ENCODE results near the gene SMIM44.
A peak's percentile ranks its signal among the peaks of the same experiment; 100 is the strongest.

The SMIM44 gene

GRCh38 chr19:3478409-3479176 lies 4.6 kb downstream of the SMIM44 start:
- H3K36me3 ChIP-seq: peaks cover 0 to 26% (median 10%) of the 10 kb centered on the region in 11 experiments; a peak in 9 of 22 replicates
- H3K9ac ChIP-seq: peak overlapping the region in 9 of 11 experiments; percentile 48 to 80 (median 75); a peak in 17 of 22 replicates
- H3K4me2 ChIP-seq: peak overlapping the region; percentile 59 to 96 (median 79)
- 0 out of 22 replicates have a peak, but pooled peaks cover 0 to 5% (median 0%) of the 10 kb centered on the region in 11 experiments for H3K9me3 ChIP-seq (replicated peaks in 1 of 11)
- H4K20me1 ChIP-seq: peaks cover 0 to 9% (median 0%) of the 10 kb centered on the region in 11 experiments; a peak in 3 of 22 replicates
- H3K27me3 ChIP-seq: peaks cover 0 to 9% (median 0%) of the 10 kb centered on the region in 11 experiments; a peak in 2 of 22 replicates
- H3K4me1 ChIP-seq: peaks cover 14 to 47% (median 40%) of the 10 kb centered on the region in 10 experiments; a peak in 18 of 20 replicates
- peak overlapping the region in 9 of 10 experiments; percentile 29 to 66 (median 56); a peak in 17 of 20 replicates for H3K4me3 ChIP-seq
- no peak for TF ChIP-seq Cebpa-rat (IDR thresholded peaks at IDR 0.05)
- H3K27ac ChIP-seq: peak overlapping the region in 9 of 11 experiments; percentile 53 to 88 (median 84); a peak in 18 of 22 replicates

- Histone ChIP-seq H3K4me3 (peak overlapping the region in 7 of 10 experiments; percentile 43 to 66 (median 53); a peak in 14 of 20 replicates), H3K9me3 (replicated peaks in 1 of 11) (0 out of 22 replicates have a peak, but pooled peaks cover 0 to 5% (median 0%) of the 10 kb centered on the region in 11 experiments), H3K9ac (peak overlapping the region in 8 of 11 experiments; percentile 70 to 80 (median 76); a peak in 17 of 22 replicates), H3K36me3 (peaks cover 0 to 26% (median 10%) of the 10 kb centered on the region in 11 experiments; a peak in 9 of 22 replicates), H4K20me1 (peaks cover 0 to 10% (median 0%) of the 10 kb centered on the region in 11 experiments; a peak in 4 of 22 replicates), H3K27me3 (peaks cover 0 to 9% (median 0%) of the 10 kb centered on the region in 11 experiments; a peak in 2 of 22 replicates), H3K27ac (peak overlapping the region in 9 of 11 experiments; percentile 12 to 88 (median 84); a peak in 18 of 22 replicates), H3K4me1 (peaks cover 14 to 48% (median 40%) of the 10 kb centered on the region in 10 experiments; a peak in 18 of 20 replicates), H3K4me2 (peak overlapping the region in 10 of 11 experiments; percentile 59 to 96 (median 83); a peak in 19 of 22 replicates)
- no peak for TF ChIP-seq Cebpa-rat (IDR thresholded peaks at IDR 0.05)
Measured at GRCh38 chr19:3477951-3478350, 5.3 kb downstream of the SMIM44 start.

- peaks cover 0 to 9% (median 0%) of the 10 kb centered on the region in 11 experiments; a peak in 2 of 22 replicates for H3K27me3 ChIP-seq
- H3K27ac ChIP-seq: peak overlapping the region in 8 of 11 experiments; percentile 78 to 88 (median 85); a peak in 14 of 22 replicates
- H3K4me3 ChIP-seq: peak overlapping the region in 4 of 10 experiments; percentile 43 to 62 (median 50); a peak in 3 of 20 replicates
- no peak for TF ChIP-seq Cebpa-rat (IDR thresholded peaks at IDR 0.05)
- peaks cover 14 to 48% (median 41%) of the 10 kb centered on the region in 10 experiments; a peak in 18 of 20 replicates for H3K4me1 ChIP-seq
- peak overlapping the region in 6 of 11 experiments; percentile 70 to 80 (median 76); a peak in 11 of 22 replicates for H3K9ac ChIP-seq
- 0 out of 22 replicates have a peak, but pooled peaks cover 0 to 5% (median 0%) of the 10 kb centered on the region in 11 experiments for H3K9me3 ChIP-seq (replicated peaks in 1 of 11)
- peaks cover 0 to 14% (median 4%) of the 10 kb centered on the region in 11 experiments; a peak in 5 of 22 replicates for H4K20me1 ChIP-seq
- peak overlapping the region in 9 of 11 experiments; percentile 59 to 96 (median 88); a peak in 16 of 22 replicates for H3K4me2 ChIP-seq
- peaks cover 0 to 26% (median 10%) of the 10 kb centered on the region in 11 experiments; a peak in 9 of 22 replicates for H3K36me3 ChIP-seq
Measured at GRCh38 chr19:3477506-3477905, 5.7 kb downstream of the SMIM44 start.

- peaks cover 0 to 20% (median 5%) of the 10 kb centered on the region in 11 experiments; a peak in 6 of 22 replicates for H4K20me1 ChIP-seq
- peaks cover 0 to 9% (median 0%) of the 10 kb centered on the region in 11 experiments; a peak in 2 of 22 replicates for H3K27me3 ChIP-seq
- TF ChIP-seq Cebpa-rat (IDR thresholded peaks at IDR 0.05): no peak
- H3K9ac ChIP-seq: no peak overlapping the region
- no peak overlapping the region for H3K4me2 ChIP-seq
- no peak overlapping the region for H3K4me3 ChIP-seq
- peaks cover 14 to 52% (median 38%) of the 10 kb centered on the region in 10 experiments; a peak in 18 of 20 replicates for H3K4me1 ChIP-seq
- no peak overlapping the region for H3K27ac ChIP-seq
- 0 out of 22 replicates have a peak, but pooled peaks cover 0 to 5% (median 0%) of the 10 kb centered on the region in 11 experiments for H3K9me3 ChIP-seq (replicated peaks in 1 of 11)
- H3K36me3 ChIP-seq: peaks cover 0 to 26% (median 10%) of the 10 kb centered on the region in 11 experiments; a peak in 9 of 22 replicates
Measured at GRCh38 chr19:3476830-3477229, 6.4 kb downstream of the SMIM44 start.

GRCh38 chr19:3475449-3475848 lies 7.8 kb downstream of the SMIM44 start:
- Histone ChIP-seq H4K20me1 (peaks cover 0 to 28% (median 6%) of the 10 kb centered on the region in 11 experiments; a peak in 10 of 22 replicates), H3K4me2 (no peak overlapping the region), H3K4me3 (no peak overlapping the region), H3K27me3 (peaks cover 0 to 1% (median 0%) of the 10 kb centered on the region in 11 experiments; a peak in 1 of 22 replicates), H3K9me3 (replicated peaks in 1 of 11) (0 out of 22 replicates have a peak, but pooled peaks cover 0 to 5% (median 0%) of the 10 kb centered on the region in 11 experiments), H3K9ac (no peak overlapping the region), H3K4me1 (peaks cover 8 to 45% (median 26%) of the 10 kb centered on the region in 10 experiments; a peak in 18 of 20 replicates), H3K36me3 (peaks cover 0 to 26% (median 10%) of the 10 kb centered on the region in 11 experiments; a peak in 9 of 22 replicates), H3K27ac (no peak overlapping the region)
- TF ChIP-seq Cebpa-rat (IDR thresholded peaks at IDR 0.05): no peak

GRCh38 chr19:3474614-3475013 lies 8.6 kb downstream of the SMIM44 start:
- Histone ChIP-seq H3K36me3 (peaks cover 0 to 26% (median 10%) of the 10 kb centered on the region in 11 experiments; a peak in 9 of 22 replicates), H3K9ac (no peak overlapping the region; a peak in 1 of 22 replicates), H3K4me1 (peaks cover 6 to 45% (median 28%) of the 10 kb centered on the region in 10 experiments; a peak in 18 of 20 replicates), H4K20me1 (peaks cover under 1 to 36% (median 12%) of the 10 kb centered on the region in 11 experiments; a peak in 15 of 22 replicates), H3K4me2 (no peak overlapping the region), H3K27me3 (no peaks in the 10 kb centered on the region), H3K4me3 (no peak overlapping the region), H3K27ac (no peak overlapping the region; a peak in 1 of 22 replicates), H3K9me3 (replicated peaks in 1 of 11) (0 out of 22 replicates have a peak, but pooled peaks cover 0 to 5% (median 0%) of the 10 kb centered on the region in 11 experiments)
- no peak for TF ChIP-seq Cebpa-rat (IDR thresholded peaks at IDR 0.05)

GRCh38 chr19:3474010-3474409 lies 9.2 kb downstream of the SMIM44 start:
- Histone ChIP-seq H4K20me1 (peaks cover 6 to 42% (median 18%) of the 10 kb centered on the region in 11 experiments; a peak in 17 of 22 replicates), H3K4me2 (peak overlapping the region in 2 of 11 experiments; percentile 2 to 35; a peak in 3 of 22 replicates), H3K36me3 (peaks cover 0 to 26% (median 10%) of the 10 kb centered on the region in 11 experiments; a peak in 9 of 22 replicates), H3K9ac (no peak overlapping the region), H3K27me3 (no peaks in the 10 kb centered on the region), H3K4me3 (no peak overlapping the region), H3K27ac (no peak overlapping the region; a peak in 1 of 22 replicates), H3K9me3 (replicated peaks in 1 of 11) (0 out of 22 replicates have a peak, but pooled peaks cover 0 to 5% (median 0%) of the 10 kb centered on the region in 11 experiments), H3K4me1 (peaks cover 6 to 51% (median 33%) of the 10 kb centered on the region in 10 experiments; a peak in 18 of 20 replicates)
- TF ChIP-seq Cebpa-rat (IDR thresholded peaks at IDR 0.05): no peak
